Hepatocyte (in vitro differentiated cells): Measurements from ENCODE around the gene APOL2. TPM values are rescaled to one million over a fixed set of nuclear protein-coding genes. Genes with fewer than 3 reads are reported as not detected.

ENCODE experiments used
- DNase-seq: peaks from one replicate; pipeline ENCODE4 v3.0.0-alpha.2; 2016; ENCODE audit warnings: low spot score
- H2AFZ ChIP-seq: fragments of 200-600 bp; sonication (generic); 2 replicates; pipeline ENCODE4 v1.6.0; 2016; ENCODE audit warnings: antibody characterized with exemption, mild to moderate bottlenecking
- H3K27ac ChIP-seq: fragments of 200-600 bp; sonication (generic); 2 replicates; pipeline ENCODE4 v1.5.1; 2016; ENCODE audit warnings: mild to moderate bottlenecking
- H3K27me3 ChIP-seq: fragments of 200-600 bp; sonication (generic); 2 replicates; pipeline ENCODE4 v1.6.1; 2016
- H3K36me3 ChIP-seq: fragments of 200-600 bp; sonication (generic); replicated peaks from 2 replicates; pipeline ENCODE4 v1.5.1; 2016; ENCODE audit warnings: low read depth; ENCODE audit not compliant: insufficient read depth
- H3K4me1 ChIP-seq: fragments of 200-600 bp; sonication (generic); 2 replicates; pipeline ENCODE4 v1.5.1; 2016; ENCODE audit warnings: mild to moderate bottlenecking, moderate library complexity; ENCODE audit not compliant: insufficient read depth
- H3K4me2 ChIP-seq: fragments of 200-600 bp; sonication (generic); 2 replicates; pipeline ENCODE4 v1.6.0; 2016
- H3K4me3 ChIP-seq: fragments of 200-600 bp; sonication (generic); 2 replicates; pipeline ENCODE4 v1.5.1; 2016; ENCODE audit warnings: mild to moderate bottlenecking
- H3K79me2 ChIP-seq: fragments of 200-600 bp; sonication (generic); 2 replicates; pipeline ENCODE4 v1.6.0; 2017; ENCODE audit warnings: mild to moderate bottlenecking
- H3K9me2 ChIP-seq: fragments of 200-600 bp; sonication (generic); replicated peaks from 2 replicates; pipeline ENCODE4 v1.6.0; 2017; ENCODE audit warnings: mild to moderate bottlenecking; ENCODE audit not compliant: insufficient read depth
- H3K9me3 ChIP-seq: fragments of 200-600 bp; sonication (generic); 2 replicates; pipeline ENCODE4 v1.5.1; 2016; ENCODE audit warnings: low read depth, mild to moderate bottlenecking
- H4K20me1 ChIP-seq: fragments of 200-600 bp; sonication (generic); 2 replicates; pipeline ENCODE4 v1.6.0; 2016; ENCODE audit warnings: mild to moderate bottlenecking; ENCODE audit not compliant: insufficient read depth, poor library complexity, severe bottlenecking
- EZH2 ChIP-seq: fragments of 200-600 bp; sonication (generic); IDR thresholded peaks from 2 replicates; pipeline ENCODE4 v1.6.1; 2016; ENCODE audit warnings: antibody characterized with exemption, mild to moderate bottlenecking, borderline replicate concordance
- EZH2phosphoT487 ChIP-seq: fragments of 200-600 bp; sonication (generic); IDR thresholded peaks from one replicate; pipeline ENCODE4 v1.6.1; 2018; ENCODE audit warnings: antibody characterized with exemption, mild to moderate bottlenecking, low read depth, moderate library complexity; ENCODE audit not compliant: unreplicated experiment, severe bottlenecking
- WGBS: methylation state at CpG from one replicate; pipeline ENCODE4 v1.1.6; 2016; ENCODE audit warnings: low lambda C conversion rate; ENCODE audit errors: missing lambda C conversion rate; 5-methylcytosine and 5-hydroxymethylcytosine counted together
- polyA plus RNA-seq: library from polyadenylated mRNA; unstranded; fragments of >200 nt; fragmentation: Nextera tagmentation; extraction: Ambion mirVana; gene quantifications from 2 replicates; pipeline ENCODE4 v1.2.1, GENCODE V29; 2016
- total RNA-seq: library from RNA; depleted of rRNA; stranded (reverse); fragments of >200 nt; gene quantifications from 2 replicates; pipeline ENCODE4 v1.2.3, GENCODE V29; 2014
- TF ChIP-seq, protein P1 (sequence below): fragments of 200-600 bp; sonication (generic); IDR thresholded peaks from 2 replicates; pipeline ENCODE4 v1.5.1; 2016; ENCODE audit warnings: antibody characterized with exemption, mild to moderate bottlenecking; ENCODE audit not compliant: poor library complexity

APOL2 gene
- total and polyA plus RNA-seq, 2 experiments from 2014 or later = 19.5 to 34.8 TPM

DNA sequence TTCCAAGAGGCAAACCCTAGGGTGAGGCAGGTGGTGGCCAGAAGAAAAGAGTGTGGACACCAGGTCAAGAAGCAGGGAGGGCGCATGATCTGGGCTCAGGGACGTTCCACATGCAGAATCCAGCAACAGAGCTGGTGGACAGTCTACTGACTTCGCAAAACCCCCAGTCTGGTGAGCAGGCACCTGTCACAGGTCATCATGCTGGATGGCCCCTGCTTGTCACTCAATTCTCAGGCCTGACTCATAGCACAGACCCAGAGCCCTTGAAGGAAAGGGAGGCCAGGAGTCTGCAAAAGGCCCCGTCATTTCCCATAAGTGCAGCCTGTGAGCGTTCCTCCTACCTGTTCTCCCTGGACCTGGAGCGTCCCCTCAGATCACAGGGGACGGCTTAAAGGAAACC is 55.9 kb downstream of the APOL2 start:
- Histone ChIP-seq H3K27ac (no peak overlapping the region), H3K9me2 (no peaks in the 10 kb centered on the region), H4K20me1 (no peaks in the 10 kb centered on the region), H2AFZ (no peak overlapping the region), H3K4me2 (no peak overlapping the region), H3K79me2 (no peaks in the 10 kb centered on the region), H3K27me3 (no peaks in the 10 kb centered on the region), H3K4me1 (no peaks in the 10 kb centered on the region), H3K9me3 (no peaks in the 10 kb centered on the region), H3K36me3 (no peaks in the 10 kb centered on the region), H3K4me3 (no peak overlapping the region)
- DNase-seq = no peak
- 94% methylated on average over 7 of the region's 7 CpGs for WGBS
- no peak for TF ChIP-seq EZH2
- TF ChIP-seq, protein P1, sequence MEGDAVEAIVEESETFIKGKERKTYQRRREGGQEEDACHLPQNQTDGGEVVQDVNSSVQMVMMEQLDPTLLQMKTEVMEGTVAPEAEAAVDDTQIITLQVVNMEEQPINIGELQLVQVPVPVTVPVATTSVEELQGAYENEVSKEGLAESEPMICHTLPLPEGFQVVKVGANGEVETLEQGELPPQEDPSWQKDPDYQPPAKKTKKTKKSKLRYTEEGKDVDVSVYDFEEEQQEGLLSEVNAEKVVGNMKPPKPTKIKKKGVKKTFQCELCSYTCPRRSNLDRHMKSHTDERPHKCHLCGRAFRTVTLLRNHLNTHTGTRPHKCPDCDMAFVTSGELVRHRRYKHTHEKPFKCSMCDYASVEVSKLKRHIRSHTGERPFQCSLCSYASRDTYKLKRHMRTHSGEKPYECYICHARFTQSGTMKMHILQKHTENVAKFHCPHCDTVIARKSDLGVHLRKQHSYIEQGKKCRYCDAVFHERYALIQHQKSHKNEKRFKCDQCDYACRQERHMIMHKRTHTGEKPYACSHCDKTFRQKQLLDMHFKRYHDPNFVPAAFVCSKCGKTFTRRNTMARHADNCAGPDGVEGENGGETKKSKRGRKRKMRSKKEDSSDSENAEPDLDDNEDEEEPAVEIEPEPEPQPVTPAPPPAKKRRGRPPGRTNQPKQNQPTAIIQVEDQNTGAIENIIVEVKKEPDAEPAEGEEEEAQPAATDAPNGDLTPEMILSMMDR = no peak
- no peak for TF ChIP-seq EZH2phosphoT487

- Histone ChIP-seq H3K9me2 (no peaks in the 10 kb centered on the region), H3K4me3 (no peak overlapping the region), H3K27ac (no peak overlapping the region), H3K4me1 (no peaks in the 10 kb centered on the region), H3K27me3 (no peaks in the 10 kb centered on the region), H3K79me2 (no peaks in the 10 kb centered on the region), H3K36me3 (no peaks in the 10 kb centered on the region), H2AFZ (no peak overlapping the region), H3K9me3 (no peaks in the 10 kb centered on the region), H3K4me2 (no peak overlapping the region), H4K20me1 (no peaks in the 10 kb centered on the region)
- TF ChIP-seq EZH2 (no peak), EZH2phosphoT487 (no peak)
- TF ChIP-seq, protein P1 = no peak
- 92% methylated on average over 6 of the region's 6 CpGs for whole genome bisulfite sequencing
- no peak for DNase-seq
These were observed 56.5 kb downstream of the APOL2 start for GRCh38 chr22:36182857-36183256.

GRCh38 chr22:36182056-36182455 is 57.3 kb downstream of the APOL2 start:
- TF ChIP-seq EZH2phosphoT487 (no peak), EZH2 (no peak)
- TF ChIP-seq, protein P1 = no peak
- no peak overlapping the region for H3K27ac ChIP-seq
- H3K4me2 ChIP-seq = no peak overlapping the region
- 70% methylated on average over 7 of the region's 7 CpGs for WGBS
- H3K36me3 ChIP-seq = no peaks in the 10 kb centered on the region
- DNase-seq = no peak
- H2AFZ ChIP-seq = no peak overlapping the region
- H3K4me3 ChIP-seq = no peak overlapping the region
- no peaks in the 10 kb centered on the region for H3K9me2 ChIP-seq
- no peaks in the 10 kb centered on the region for H3K79me2 ChIP-seq
- no peaks in the 10 kb centered on the region for H3K4me1 ChIP-seq
- no peaks in the 10 kb centered on the region for H3K9me3 ChIP-seq
- H3K27me3 ChIP-seq = no peaks in the 10 kb centered on the region
- no peaks in the 10 kb centered on the region for H4K20me1 ChIP-seq

- Histone ChIP-seq H2AFZ (no peak overlapping the region), H3K4me2 (no peak overlapping the region), H3K27ac (no peak overlapping the region), H4K20me1 (no peaks in the 10 kb centered on the region), H3K79me2 (no peaks in the 10 kb centered on the region), H3K27me3 (no peaks in the 10 kb centered on the region), H3K9me2 (no peaks in the 10 kb centered on the region), H3K9me3 (no peaks in the 10 kb centered on the region), H3K36me3 (no peaks in the 10 kb centered on the region), H3K4me1 (no peaks in the 10 kb centered on the region), H3K4me3 (no peak overlapping the region)
- TF ChIP-seq EZH2phosphoT487 = no peak
- TF ChIP-seq EZH2 = no peak
- TF ChIP-seq, protein P1 = no peak
- DNase-seq = no peak
- 92% methylated on average over 6 of the region's 6 CpGs for WGBS
These were observed 58.4 kb downstream of the APOL2 start for GRCh38 chr22:36180928-36181327.
